HEK293 (cell line): ENCODE results near the gene HACD3.
A peak's percentile ranks its signal among the peaks of the same experiment; 100 is the strongest.

ENCODE experiments used
- CTCF ChIA-PET: fragments of 350-600 bp; formaldehyde crosslinking; extraction: SDS; loops from one replicate; lab custom pipeline; 2021; ENCODE audit warnings: antibody characterized with exemption; lab: Yijun Ruan, JAX
- POLR2A ChIA-PET: fragments of 300-600 bp; formaldehyde crosslinking; extraction: SDS; loops from one replicate; lab custom pipeline; 2020; ENCODE audit warnings: antibody characterized with exemption, inconsistent platforms; lab: Yijun Ruan, JAX
- H3K27ac ChIP-seq: fragments of 200-500 bp; sonication (Bioruptor generic); 2 replicates; pipeline ENCODE4 v1.5.1; 2014; ENCODE audit warnings: low read depth, low read length, control low read depth, inconsistent platforms; ENCODE audit errors: extremely low read depth
- H3K36me3 ChIP-seq, 2 experiments: fragments of 200-500 bp in 1 of 2; sonication (Bioruptor generic) in 1 of 2; 1 replicate in 1 of 2; 2 replicates in 1 of 2; pipeline ENCODE4 v1.5.1; 2014 to 2017; ENCODE audit warnings: inconsistent platforms in 2 of 2, low read length in 2 of 2; ENCODE audit not compliant: control insufficient read depth in 2 of 2, insufficient read depth in 1 of 2
- H3K4me1 ChIP-seq: fragments of 200-500 bp; sonication (Bioruptor generic); 2 replicates; pipeline ENCODE4 v1.5.1; 2014; ENCODE audit warnings: mild to moderate bottlenecking, low read length, inconsistent platforms; ENCODE audit not compliant: control insufficient read depth, insufficient read depth
- H3K4me3 ChIP-seq: 2 replicates; pipeline ENCODE4 v1.5.1; 2011; ENCODE audit warnings: low read depth, mild to moderate bottlenecking, control low read depth, low read length, moderate library complexity
- H3K9me3 ChIP-seq: fragments of 200-500 bp; sonication (Bioruptor generic); 2 replicates; pipeline ENCODE4 v1.5.1; 2014; ENCODE audit warnings: low read depth, low read length, inconsistent platforms; ENCODE audit not compliant: control insufficient read depth, insufficient read depth
- HOXC10 ChIP-seq: sonication (generic); formaldehyde crosslinking; IDR thresholded peaks from 2 replicates; pipeline ENCODE4 v1.8.1; 2023; ENCODE audit warnings: mild to moderate bottlenecking, missing genetic modification reagents
- IKZF3 ChIP-seq: fragments of 450-650 bp; IDR thresholded peaks from 2 replicates; pipeline ENCODE4 v1.5.0; 2018; ENCODE audit warnings: missing biosample characterization, mild to moderate bottlenecking, missing genetic modification characterization, moderate library complexity
- SP2 ChIP-seq: fragments of 450-650 bp; formaldehyde crosslinking; IDR thresholded peaks from 2 replicates; pipeline ENCODE4 v1.5.1; 2016; ENCODE audit warnings: missing biosample characterization, missing genetic modification characterization
- ZBTB21 ChIP-seq: fragments of 450-650 bp; formaldehyde crosslinking; IDR thresholded peaks from 2 replicates; pipeline ENCODE4 v1.5.1; 2017; ENCODE audit warnings: missing biosample characterization, missing genetic modification characterization
- ZIC2 ChIP-seq: fragments of 450-650 bp; formaldehyde crosslinking; IDR thresholded peaks from 2 replicates; pipeline ENCODE4 v1.5.1; 2016; ENCODE audit warnings: missing biosample characterization, missing genetic modification characterization
- ZNF571 ChIP-seq: fragments of 450-650 bp; formaldehyde crosslinking; IDR thresholded peaks from 2 replicates; pipeline ENCODE4 v1.5.0; 2017; ENCODE audit warnings: missing biosample characterization, missing genetic modification characterization
- ZNF660 ChIP-seq: fragments of 450-650 bp; IDR thresholded peaks from 2 replicates; pipeline ENCODE4 v1.5.1; 2018; ENCODE audit warnings: missing biosample characterization, mild to moderate bottlenecking, missing genetic modification characterization
- ZNF670 ChIP-seq: fragments of 450-650 bp; formaldehyde crosslinking; IDR thresholded peaks from 2 replicates; pipeline ENCODE4 v1.5.1; 2016; ENCODE audit warnings: missing biosample characterization, missing genetic modification characterization, low read depth
- ZNF777 ChIP-seq: fragments of 450-650 bp; formaldehyde crosslinking; IDR thresholded peaks from 2 replicates; pipeline ENCODE4 v1.5.1; 2017; ENCODE audit warnings: missing biosample characterization, missing genetic modification characterization, borderline replicate concordance
- ZSCAN16 ChIP-seq: fragments of 450-650 bp; formaldehyde crosslinking; IDR thresholded peaks from 2 replicates; pipeline ENCODE4 v1.5.1; 2016; ENCODE audit warnings: missing biosample characterization, missing genetic modification characterization
- TF ChIP-seq, protein P1 (sequence below): fragments of 450-650 bp; formaldehyde crosslinking; IDR thresholded peaks from 2 replicates; pipeline ENCODE4 v1.5.1; 2016; ENCODE audit warnings: missing biosample characterization, missing genetic modification characterization
- TF ChIP-seq, protein P2 (sequence below): fragments of 450-650 bp; formaldehyde crosslinking; IDR thresholded peaks from 2 replicates; pipeline ENCODE4 v1.5.1; 2017; ENCODE audit warnings: missing biosample characterization, missing genetic modification characterization
- TF ChIP-seq, protein P3 (sequence below): fragments of 450-650 bp; formaldehyde crosslinking; IDR thresholded peaks from 2 replicates; pipeline ENCODE4 v1.5.1; 2016; ENCODE audit warnings: missing biosample characterization, missing genetic modification characterization
- TF ChIP-seq, protein P4 (sequence below): fragments of 450-650 bp; formaldehyde crosslinking; optimal IDR thresholded peaks from 2 replicates; pipeline ENCODE3; 2016; ENCODE audit warnings: missing biosample characterization, mild to moderate bottlenecking, missing genetic modification characterization
- TF ChIP-seq, protein P5 (sequence below): IDR thresholded peaks from 2 replicates; pipeline ENCODE4 v1.6.1; 2011; ENCODE audit warnings: mild to moderate bottlenecking, low read depth, low read length, borderline replicate concordance

Gene HACD3

DNA sequence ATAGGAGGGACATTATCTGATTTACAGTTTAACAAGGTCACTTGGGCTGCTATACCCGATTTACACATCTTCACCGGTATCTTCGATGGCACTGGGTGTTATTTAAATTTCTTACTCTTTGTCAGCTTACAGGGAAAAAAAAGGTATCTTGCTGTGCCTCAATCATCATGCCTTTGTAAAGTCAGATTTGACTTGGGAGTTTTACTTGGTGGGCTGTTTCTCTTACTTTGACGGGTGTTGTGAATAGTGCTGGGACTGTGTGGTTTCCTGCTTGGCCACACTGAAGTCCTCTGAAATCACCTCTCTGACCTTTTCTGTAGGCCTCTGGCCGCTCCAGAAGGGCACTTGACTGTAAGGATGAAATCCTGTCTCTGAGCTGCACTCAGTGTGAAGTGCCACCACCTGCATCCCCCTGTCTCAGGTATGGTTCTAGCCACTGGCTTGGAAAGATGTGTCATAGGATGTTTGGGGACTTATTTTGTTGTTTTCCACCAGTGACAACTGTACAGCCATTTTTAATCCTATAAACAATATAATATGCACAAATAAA is 88.4 kb downstream of the HACD3 start:
- CTCF ChIA-PET, result interaction anchor here (1.7 kb wide), 1 partner anchor 8 kb away, joined by 4 read pairs; the partner anchor contains the start of gene INTS14
- TF ChIP-seq, protein P1, sequence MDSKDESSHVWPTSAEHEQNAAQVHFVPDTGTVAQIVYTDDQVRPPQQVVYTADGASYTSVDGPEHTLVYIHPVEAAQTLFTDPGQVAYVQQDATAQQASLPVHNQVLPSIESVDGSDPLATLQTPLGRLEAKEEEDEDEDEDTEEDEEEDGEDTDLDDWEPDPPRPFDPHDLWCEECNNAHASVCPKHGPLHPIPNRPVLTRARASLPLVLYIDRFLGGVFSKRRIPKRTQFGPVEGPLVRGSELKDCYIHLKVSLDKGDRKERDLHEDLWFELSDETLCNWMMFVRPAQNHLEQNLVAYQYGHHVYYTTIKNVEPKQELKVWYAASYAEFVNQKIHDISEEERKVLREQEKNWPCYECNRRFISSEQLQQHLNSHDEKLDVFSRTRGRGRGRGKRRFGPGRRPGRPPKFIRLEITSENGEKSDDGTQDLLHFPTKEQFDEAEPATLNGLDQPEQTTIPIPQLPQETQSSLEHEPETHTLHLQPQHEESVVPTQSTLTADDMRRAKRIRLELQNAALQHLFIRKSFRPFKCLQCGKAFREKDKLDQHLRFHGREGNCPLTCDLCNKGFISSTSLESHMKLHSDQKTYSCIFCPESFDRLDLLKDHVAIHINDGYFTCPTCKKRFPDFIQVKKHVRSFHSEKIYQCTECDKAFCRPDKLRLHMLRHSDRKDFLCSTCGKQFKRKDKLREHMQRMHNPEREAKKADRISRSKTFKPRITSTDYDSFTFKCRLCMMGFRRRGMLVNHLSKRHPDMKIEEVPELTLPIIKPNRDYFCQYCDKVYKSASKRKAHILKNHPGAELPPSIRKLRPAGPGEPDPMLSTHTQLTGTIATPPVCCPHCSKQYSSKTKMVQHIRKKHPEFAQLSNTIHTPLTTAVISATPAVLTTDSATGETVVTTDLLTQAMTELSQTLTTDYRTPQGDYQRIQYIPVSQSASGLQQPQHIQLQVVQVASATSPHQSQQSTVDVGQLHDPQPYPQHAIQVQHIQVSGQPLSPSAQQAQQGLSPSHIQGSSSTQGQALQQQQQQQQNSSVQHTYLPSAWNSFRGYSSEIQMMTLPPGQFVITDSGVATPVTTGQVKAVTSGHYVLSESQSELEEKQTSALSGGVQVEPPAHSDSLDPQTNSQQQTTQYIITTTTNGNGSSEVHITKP (tag by site-specific recombination), result peak; percentile 75
- TF ChIP-seq ZIC2 (tag by site-specific recombination), result no peak
- POLR2A ChIA-PET, result interaction anchor here (1.8 kb wide), 1 partner anchor 8 kb away, joined by 5 read pairs; the partner anchor contains the start of gene INTS14
- H3K4me1 ChIP-seq, result no peaks in the 10 kb centered on the region
- no peak overlapping the region for H3K4me3 ChIP-seq
- no peaks in the 10 kb centered on the region for H3K36me3 ChIP-seq
- H3K27ac ChIP-seq, result no peak overlapping the region
- no peaks in the 10 kb centered on the region for H3K9me3 ChIP-seq

DNA sequence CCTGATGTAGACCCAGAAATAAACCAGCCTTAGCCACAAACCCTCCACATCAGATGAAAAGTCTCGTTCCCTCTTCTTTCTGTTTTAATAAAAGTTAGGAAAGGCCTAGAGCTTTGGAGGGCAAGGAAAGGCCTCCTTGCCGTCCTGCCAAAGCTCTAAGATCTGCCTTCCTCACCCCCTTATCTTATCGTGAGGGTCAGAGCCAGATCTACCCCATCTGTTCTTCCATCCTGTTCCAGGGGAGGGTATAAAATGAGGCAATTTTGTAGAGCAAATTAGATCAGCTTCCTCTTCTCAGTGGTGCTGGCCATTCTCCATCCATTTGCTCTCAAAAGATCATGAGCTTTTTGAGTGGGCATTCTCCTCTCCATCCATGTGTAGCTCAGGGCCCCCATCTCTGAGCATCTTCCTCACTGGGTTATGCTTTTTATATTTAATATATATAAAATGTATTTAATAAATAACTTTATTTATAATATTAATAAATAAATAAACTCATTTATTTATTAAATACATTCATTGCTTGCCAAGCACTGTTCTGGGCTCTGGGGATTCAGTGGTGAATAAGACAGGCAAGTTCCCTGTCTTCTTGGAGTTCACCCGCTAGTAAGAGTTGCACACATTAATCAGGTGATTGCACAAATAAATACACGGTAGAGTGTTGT is 89.5 kb downstream of the HACD3 start:
- CTCF ChIA-PET, result interaction anchor here (0.5 to 1.7 kb wide), 3 partner anchors 9 to 140 kb away, joined by 3 to 10 read pairs (median 4); partner anchors contain the start of gene INTS14
- Histone ChIP-seq H3K36me3 (peaks cover 0 to 10% of the 10 kb centered on the region in 2 experiments; a peak in 1 of 3 replicates), H3K4me1 (no peaks in the 10 kb centered on the region), H3K9me3 (no peaks in the 10 kb centered on the region)
- TF ChIP-seq ZBTB21 (no peak), SP2 (tag by site-specific recombination) (no peak), ZNF777 (tag by site-specific recombination) (no peak)
- TF ChIP-seq, protein P2, sequence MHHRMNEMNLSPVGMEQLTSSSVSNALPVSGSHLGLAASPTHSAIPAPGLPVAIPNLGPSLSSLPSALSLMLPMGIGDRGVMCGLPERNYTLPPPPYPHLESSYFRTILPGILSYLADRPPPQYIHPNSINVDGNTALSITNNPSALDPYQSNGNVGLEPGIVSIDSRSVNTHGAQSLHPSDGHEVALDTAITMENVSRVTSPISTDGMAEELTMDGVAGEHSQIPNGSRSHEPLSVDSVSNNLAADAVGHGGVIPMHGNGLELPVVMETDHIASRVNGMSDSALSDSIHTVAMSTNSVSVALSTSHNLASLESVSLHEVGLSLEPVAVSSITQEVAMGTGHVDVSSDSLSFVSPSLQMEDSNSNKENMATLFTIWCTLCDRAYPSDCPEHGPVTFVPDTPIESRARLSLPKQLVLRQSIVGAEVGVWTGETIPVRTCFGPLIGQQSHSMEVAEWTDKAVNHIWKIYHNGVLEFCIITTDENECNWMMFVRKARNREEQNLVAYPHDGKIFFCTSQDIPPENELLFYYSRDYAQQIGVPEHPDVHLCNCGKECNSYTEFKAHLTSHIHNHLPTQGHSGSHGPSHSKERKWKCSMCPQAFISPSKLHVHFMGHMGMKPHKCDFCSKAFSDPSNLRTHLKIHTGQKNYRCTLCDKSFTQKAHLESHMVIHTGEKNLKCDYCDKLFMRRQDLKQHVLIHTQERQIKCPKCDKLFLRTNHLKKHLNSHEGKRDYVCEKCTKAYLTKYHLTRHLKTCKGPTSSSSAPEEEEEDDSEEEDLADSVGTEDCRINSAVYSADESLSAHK (tag by site-specific recombination), result no peak
- TF ChIP-seq, all 188 proteins: peak for 0
- Histone ChIP-seq H3K4me3 (no peak overlapping the region), H3K27ac (no peak overlapping the region)
- POLR2A ChIA-PET, result interaction anchor here (1.8 kb wide), 1 partner anchor 9 kb away, joined by 5 read pairs; the partner anchor contains the start of gene INTS14

DNA sequence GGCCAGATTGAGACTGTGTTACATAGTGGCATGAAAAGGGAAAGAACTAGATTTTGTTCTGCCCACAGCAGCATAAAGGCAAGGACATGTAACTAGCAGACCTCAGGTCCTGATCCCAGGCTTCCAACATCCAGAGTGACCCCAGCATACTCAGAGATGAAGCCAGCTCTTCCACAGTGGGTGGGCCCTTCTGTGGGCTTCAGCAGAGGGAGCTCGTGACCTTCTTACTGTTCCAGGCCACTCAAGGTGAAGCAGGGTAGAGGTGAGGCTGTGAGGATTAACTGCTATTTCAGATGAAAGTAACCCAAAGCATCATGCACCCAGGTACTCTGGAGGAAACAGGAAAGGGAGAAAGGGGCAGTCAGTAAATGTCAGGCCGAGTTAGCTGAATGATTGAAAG is 90.6 kb downstream of the HACD3 start:
- POLR2A ChIA-PET, result interaction anchor here (2.1 kb wide), 1 partner anchor 10 kb away, joined by 11 read pairs; the partner anchor contains the start of gene INTS14
- Histone ChIP-seq H3K4me3 (no peak overlapping the region), H3K9me3 (no peaks in the 10 kb centered on the region), H3K27ac (no peak overlapping the region), H3K36me3 (peaks cover 0 to 20% of the 10 kb centered on the region in 2 experiments; a peak in 1 of 3 replicates), H3K4me1 (no peaks in the 10 kb centered on the region)
- CTCF ChIA-PET, result interaction anchor here (1.3 to 2.9 kb wide), 2 partner anchors 10 to 18 kb away, joined by 4 to 9 read pairs; partner anchors contain the start of gene INTS14
- TF ChIP-seq ZNF777 (tag by site-specific recombination) (no peak), ZNF660 (tag by site-specific recombination) (no peak), IKZF3 (tag by site-specific recombination) (no peak), HOXC10 (no peak), ZNF670 (tag by site-specific recombination) (no peak), ZSCAN16 (no peak), ZNF571 (tag by site-specific recombination) (no peak)
- TF ChIP-seq, protein P3, sequence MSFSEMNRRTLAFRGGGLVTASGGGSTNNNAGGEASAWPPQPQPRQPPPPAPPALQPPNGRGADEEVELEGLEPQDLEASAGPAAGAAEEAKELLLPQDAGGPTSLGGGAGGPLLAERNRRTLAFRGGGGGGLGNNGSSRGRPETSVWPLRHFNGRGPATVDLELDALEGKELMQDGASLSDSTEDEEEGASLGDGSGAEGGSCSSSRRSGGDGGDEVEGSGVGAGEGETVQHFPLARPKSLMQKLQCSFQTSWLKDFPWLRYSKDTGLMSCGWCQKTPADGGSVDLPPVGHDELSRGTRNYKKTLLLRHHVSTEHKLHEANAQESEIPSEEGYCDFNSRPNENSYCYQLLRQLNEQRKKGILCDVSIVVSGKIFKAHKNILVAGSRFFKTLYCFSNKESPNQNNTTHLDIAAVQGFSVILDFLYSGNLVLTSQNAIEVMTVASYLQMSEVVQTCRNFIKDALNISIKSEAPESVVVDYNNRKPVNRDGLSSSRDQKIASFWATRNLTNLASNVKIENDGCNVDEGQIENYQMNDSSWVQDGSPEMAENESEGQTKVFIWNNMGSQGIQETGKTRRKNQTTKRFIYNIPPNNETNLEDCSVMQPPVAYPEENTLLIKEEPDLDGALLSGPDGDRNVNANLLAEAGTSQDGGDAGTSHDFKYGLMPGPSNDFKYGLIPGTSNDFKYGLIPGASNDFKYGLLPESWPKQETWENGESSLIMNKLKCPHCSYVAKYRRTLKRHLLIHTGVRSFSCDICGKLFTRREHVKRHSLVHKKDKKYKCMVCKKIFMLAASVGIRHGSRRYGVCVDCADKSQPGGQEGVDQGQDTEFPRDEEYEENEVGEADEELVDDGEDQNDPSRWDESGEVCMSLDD, result no peak
- TF ChIP-seq, protein P4, sequence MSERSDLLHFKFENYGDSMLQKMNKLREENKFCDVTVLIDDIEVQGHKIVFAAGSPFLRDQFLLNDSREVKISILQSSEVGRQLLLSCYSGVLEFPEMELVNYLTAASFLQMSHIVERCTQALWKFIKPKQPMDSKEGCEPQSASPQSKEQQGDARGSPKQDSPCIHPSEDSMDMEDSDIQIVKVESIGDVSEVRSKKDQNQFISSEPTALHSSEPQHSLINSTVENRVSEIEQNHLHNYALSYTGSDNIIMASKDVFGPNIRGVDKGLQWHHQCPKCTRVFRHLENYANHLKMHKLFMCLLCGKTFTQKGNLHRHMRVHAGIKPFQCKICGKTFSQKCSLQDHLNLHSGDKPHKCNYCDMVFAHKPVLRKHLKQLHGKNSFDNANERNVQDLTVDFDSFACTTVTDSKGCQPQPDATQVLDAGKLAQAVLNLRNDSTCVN (tag by site-specific recombination), result no peak
- TF ChIP-seq, protein P5, sequence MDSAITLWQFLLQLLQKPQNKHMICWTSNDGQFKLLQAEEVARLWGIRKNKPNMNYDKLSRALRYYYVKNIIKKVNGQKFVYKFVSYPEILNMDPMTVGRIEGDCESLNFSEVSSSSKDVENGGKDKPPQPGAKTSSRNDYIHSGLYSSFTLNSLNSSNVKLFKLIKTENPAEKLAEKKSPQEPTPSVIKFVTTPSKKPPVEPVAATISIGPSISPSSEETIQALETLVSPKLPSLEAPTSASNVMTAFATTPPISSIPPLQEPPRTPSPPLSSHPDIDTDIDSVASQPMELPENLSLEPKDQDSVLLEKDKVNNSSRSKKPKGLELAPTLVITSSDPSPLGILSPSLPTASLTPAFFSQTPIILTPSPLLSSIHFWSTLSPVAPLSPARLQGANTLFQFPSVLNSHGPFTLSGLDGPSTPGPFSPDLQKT, result no peak
